DMS114 treated with DMSO at 0.1 percent for 48 hours (cell line): ENCODE results near the gene HCN4.

Source experiments
- DNase-seq: peaks from one replicate; lab custom pipeline; 2025; ENCODE audit not compliant: unreplicated experiment; lab: John Stamatoyannopoulos, UW

Gene HCN4

GRCh38 chr15:73298522-73299245 is 70.1 kb downstream of the HCN4 start:
- no peak for DNase-seq

- no peak for DNase-seq
These were observed 72.0 kb downstream of the HCN4 start for GRCh38 chr15:73296609-73297353.

- no peak for DNase-seq
These were observed 73.0 kb downstream of the HCN4 start for GRCh38 chr15:73295630-73296286.

DNA sequence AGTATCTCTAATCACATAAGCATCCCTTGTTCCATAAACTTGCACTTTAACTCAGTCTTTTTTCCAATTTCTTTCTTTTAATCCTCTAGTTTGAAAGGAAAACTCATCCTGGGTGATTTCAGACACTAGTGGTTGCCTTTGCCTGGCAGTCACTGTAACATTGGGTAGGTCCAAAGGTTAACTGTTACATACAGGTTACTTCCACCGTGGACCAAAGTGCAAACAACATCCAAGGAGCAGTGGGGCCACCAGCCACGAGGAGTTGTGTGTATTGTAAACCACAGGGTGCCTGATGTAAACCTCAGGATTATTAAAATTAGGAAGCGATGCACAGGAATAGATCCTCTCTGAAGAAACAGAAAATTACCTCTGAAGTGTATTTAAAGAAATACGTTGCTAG is 75.0 kb downstream of the HCN4 start:
- no peak for DNase-seq

- no peak for DNase-seq
These were observed 77.3 kb downstream of the HCN4 start for GRCh38 chr15:73291441-73291840.

- no peak for DNase-seq
These were observed 81.7 kb downstream of the HCN4 start for GRCh38 chr15:73287019-73287418.

- DNase-seq = no peak
These were observed 82.4 kb downstream of the HCN4 start for GRCh38 chr15:73286311-73286710.

DNA sequence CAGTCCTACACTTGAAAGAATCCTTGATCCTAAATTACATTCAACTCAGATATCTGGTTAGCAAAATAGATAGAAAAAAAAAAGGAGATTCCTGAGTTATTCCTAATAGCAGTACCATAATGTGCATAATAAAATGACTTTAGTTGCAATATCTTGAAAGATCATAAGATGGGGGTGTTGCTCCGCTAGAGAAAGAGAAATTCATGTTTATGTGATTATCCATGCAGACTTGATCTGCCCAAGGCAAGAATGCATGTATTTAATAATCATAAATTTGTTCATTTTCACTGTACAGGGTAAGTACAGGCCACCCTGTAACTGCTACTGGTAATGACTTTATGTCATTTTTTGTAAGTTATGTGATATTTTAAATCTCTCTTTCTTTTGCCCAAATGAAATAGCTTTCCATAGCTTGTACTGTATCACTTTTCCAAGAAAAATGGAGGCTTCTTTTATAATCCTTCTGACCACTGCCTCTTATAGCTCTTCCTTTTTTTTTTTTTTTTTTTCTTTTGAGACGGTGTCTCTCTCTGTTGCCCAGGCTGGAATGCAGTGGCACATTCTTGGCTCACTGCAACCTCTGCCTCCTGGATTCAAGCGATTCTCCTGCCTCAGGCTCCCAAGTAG is 84.6 kb downstream of the HCN4 start:
- DNase-seq = peak; percentile 27

DNA sequence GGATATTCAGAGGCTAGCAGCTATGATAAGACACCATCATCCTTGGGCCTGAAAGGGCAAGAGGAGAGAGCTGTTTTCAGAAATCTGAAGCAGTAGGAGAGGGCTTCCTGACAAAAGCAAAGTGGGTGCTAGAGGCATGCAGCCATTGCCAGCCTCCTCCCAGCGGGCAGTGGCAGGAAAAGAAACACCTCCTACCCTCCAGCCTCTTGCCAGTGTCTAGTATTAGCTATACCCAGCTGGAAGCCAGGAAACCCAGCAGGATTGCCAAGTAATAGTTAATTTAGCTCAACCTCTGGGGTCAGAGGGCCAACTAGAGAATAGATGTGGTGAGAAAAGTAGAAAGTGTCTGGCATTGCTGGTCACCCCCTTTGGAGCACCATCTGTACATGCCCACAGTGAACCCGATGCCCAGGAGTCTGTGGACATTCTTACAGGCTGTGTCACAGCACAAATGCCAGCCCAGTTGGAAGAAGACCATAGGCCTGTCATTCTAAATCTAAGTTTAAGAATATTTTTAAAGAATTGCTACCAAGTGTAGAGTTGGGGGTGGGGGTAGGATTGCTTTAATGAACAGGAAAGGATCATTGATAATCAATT is 85.3 kb downstream of the HCN4 start:
- no peak for DNase-seq

- no peak for DNase-seq
These were observed 86.0 kb downstream of the HCN4 start for GRCh38 chr15:73282567-73283365.

GRCh38 chr15:73275862-73276261 is 92.9 kb downstream of the HCN4 start:
- DNase-seq = no peak

DNA sequence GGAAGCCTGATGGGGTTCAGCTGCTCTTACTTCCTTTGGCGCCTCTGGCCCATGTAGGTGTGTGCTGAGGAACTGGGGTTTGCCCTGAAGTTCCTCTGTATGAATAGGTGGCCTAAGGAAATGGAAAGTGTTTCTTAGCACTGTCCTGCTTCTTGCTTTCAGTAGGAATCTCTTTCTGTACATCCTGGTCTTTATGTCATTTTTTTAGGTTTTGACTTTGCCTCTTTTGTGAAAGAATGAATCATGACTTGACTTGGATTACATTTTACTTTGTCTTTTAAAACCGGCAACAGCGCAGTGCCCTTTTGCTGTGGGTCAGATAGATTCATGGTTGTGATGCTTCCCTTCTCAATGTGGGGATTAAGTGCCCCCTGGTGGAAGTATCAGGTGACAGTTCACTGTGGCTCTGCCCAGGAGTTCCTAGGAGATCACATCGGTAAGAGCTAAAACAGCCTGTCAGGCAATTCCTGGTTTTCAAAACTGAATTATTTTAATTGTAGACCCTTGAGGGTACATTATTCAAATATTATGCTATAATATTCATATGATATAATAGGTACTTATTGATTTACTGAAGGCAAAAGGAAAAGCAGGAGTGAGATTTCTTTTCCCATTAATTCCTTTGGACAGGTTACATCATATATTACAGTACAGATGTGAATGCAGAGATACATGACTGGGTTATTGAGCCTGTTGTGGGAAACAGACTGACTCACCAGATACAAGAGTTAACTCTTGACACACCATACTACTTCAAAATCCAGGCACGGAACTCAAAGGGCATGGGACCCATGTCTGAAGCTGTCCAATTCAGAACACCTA is 95.4 kb downstream of the HCN4 start:
- DNase-seq = peak; percentile 58

DNA sequence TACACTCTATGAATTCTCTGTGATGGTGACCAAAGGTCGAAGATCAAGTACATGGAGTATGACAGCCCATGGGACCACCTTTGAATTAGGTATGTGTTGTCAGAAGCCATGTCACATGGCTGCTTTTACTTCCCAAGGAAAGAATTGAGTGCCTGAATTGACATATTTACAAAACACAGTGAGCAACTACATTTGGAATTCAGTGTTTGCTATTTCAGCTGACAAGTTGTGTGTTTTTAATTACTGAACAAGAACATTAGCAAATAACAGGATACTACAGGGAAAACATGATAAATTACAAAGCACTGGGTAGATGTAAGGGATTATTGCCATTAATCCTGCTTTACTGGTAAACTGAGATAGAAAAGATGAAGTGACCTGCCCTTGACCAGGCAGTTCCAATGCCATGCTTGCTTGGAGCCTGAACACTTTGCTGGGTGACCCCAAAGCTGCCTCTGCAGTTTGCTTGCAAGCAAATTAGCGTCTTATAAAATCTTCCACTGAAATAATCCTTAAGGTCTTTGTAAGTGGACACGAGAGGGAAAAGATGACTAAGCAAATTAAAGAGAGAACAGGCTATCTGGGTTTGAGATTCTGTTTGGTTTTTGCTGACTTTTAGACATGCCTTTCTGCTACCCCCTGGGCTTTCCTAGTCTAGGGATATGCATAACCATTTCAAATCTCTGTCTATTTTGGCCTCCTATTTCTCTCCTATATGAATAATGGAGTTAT is 98.2 kb downstream of the HCN4 start:
- DNase-seq = no peak
